NCI-H146 treated with DMSO at 0.1 percent for 48 hours (cell line): ENCODE results near the gene CLNK.

ENCODE experiments used
- DNase-seq: peaks from one replicate; lab custom pipeline; 2025; ENCODE audit not compliant: unreplicated experiment; lab: John Stamatoyannopoulos, UW

CLNK gene

DNA sequence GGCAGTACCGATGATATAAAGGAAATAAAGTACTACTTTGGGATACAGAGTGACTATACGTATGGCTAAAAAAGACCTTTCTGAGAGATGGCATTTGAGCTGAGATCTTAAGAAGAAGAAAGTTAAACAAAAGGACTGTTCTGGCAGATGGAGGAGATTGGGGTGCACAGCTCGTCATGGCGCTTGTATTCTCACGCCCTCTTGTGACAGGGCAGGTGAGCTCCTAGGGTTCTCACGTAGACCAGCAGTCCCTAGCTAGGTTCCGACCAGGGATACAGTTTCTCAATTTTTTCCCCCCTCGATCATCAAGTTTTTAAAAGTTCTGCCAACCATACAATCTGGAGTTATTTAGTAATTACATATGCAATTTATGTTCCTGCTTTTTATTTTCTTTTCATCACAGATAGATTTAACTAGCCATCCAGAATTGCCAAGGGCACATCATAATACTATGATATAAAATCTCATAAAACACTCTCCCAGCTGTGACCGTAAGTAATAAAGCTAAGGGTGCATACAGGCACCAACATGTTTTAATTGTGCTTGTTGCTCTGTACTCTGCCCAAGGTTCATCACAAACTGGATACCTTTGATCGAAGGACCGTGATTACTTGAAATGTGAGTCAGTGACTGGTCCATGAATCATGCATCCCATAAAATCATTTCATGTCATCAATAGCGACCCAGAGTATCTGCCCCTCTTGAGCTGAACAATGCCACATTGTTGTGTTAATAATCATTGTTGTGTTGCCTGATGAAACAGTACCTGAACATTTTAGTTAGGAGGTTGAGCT is 157.9 kb downstream of the CLNK start:
- no peak for DNase-seq

DNA sequence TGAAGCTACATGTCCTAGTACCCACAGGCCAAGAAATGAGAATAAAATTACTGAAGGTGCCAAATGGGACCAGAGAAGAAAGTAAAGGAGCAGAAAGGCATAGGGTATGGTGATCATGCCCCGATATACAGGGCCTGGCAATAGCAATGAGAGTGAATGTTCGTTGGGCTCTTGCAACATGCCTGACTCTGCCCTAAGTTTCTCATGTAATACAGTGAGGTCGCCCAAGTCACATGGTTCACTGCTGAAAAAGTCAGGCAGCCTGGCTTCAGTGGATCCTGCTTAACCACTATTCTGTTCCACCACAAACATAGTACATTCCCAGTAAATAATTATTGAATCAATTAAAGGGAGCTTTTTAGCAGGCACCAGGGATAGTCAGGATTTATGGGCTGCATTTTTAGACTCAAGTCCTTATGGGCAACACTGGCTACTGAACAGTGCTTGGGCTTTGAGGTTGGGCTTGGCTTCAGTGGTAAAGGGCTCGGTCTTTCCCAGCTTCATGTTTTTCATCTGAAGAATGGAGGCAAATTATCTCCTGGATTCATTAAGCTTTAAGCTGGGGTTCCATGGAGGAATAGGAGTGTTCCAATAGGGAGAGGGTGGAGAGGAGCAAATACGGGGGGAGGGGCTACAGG is 160.3 kb downstream of the CLNK start:
- DNase-seq: no peak

DNA sequence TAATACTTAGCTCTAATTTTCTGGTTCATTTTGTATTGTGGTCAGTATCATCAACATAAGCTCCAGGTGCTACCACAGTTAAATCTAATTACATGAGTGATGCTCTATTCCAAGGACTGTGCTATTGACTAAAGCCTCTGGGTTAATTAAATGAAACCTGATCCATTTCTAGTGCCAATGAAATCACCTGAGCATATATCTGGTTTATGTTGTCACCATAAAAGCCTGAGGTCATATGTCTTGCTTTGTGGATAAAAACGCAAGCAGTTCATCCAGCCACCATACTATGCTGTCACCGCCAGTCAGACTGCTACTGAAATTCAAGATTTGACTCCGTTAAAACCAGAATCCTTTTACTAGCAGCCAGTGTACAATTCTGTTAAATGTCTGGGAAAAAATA is 163.1 kb downstream of the CLNK start:
- DNase-seq: peak; percentile 97

DNA sequence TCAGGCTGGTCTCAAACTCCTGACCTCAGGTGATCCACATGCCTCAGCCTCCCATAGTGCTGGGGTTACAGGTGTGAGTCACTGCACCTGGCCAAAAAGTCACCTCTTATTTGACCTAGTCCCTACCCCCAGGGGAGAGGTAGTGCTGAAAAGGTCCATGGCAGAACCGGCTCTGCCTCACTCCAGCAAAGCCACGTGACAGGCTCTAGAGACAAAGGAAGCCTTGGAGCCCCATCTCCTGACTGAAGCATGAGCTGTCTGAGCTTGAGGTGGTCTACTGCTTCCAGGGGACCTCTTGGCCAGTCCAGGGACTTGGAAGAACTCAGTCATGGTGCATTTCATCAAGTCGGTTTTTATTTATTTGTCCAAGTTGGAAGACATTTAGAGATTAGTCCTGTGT is 174.8 kb downstream of the CLNK start:
- no peak for DNase-seq

DNA sequence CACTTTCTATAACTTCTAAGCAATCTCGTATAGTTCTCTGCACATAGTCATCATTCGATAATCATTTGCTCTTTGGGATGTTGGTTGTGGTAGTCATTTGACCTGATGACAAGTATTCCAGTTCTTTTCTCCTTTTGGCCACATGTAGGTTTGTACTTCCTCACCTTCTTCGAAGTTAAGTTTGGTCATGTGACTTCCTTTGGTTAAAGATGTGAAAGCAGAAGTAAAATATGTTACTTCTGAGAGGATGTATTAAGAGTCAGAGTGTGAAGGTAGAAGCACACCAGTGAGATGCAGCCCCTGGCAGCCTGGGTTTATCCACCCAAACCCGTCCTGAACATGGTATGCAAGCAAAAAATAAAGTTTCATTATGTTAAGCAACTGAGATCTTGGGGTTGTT is 178.5 kb downstream of the CLNK start:
- DNase-seq: no peak

DNA sequence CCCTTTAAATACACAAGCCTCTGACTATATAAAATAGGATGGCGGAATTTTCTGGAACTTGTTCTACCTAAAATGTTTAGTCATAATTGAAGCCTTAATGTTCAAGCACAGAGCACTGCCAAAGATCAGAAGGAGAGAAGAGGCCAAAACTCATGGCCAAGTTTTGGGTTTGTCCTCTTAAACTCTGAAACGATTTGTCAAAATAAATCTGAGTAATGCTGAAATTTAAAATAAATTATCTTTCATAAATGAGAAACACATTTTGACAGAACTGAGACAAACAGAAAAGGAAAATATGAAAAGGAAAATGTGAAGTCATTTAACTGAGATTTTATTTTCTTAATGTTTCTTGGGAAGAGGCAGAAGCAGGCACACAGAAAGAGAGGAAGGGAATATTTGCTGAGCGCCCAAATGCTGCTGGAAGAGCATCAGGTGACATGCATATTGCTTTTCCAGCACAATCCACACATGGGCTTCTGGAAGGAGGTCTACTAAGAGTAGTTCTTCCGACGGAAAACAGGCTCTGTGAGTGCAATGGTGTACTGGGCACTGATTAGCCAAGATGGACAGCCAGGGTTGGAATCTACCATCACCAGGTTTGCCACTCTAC is 179.9 kb downstream of the CLNK start:
- no peak for DNase-seq

DNA sequence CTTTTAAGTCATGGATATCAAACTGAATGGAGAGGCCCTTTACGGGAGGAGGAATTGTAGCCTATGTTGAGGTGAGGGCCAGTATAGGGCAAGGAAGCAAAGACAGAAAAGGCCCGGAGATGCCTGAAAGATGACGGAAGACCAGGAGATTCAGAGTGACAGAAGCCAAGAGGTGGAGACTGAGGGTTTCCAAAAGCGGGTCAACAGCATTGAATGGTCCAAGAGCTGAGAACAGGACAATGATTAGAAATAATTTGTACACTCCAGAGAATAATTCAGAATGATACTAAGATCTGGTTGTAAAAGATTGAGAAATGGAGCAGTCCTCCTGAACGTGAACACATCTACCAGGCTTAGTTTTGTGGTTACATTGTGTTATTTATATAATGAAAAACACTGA is 181.9 kb downstream of the CLNK start:
- no peak for DNase-seq

DNA sequence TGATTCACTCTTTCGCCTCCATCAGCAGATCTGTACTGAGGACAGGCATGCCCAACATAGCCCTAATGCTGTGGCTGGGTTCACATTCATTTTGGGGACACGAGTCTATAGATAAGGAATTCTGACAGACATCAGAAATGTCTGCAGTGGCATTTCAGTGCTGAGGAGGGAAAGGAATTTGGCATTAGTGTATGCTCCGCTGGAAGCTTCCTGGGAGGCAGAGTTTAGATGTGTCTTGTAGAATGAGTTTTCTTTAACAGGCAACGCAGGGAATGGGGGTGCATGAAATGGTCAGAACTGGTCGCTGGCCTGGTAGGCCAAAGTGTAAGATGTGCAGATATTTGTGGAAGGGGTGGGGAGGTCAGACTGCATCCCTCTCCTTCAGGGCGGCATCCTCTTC is 183.8 kb downstream of the CLNK start:
- no peak for DNase-seq

DNA sequence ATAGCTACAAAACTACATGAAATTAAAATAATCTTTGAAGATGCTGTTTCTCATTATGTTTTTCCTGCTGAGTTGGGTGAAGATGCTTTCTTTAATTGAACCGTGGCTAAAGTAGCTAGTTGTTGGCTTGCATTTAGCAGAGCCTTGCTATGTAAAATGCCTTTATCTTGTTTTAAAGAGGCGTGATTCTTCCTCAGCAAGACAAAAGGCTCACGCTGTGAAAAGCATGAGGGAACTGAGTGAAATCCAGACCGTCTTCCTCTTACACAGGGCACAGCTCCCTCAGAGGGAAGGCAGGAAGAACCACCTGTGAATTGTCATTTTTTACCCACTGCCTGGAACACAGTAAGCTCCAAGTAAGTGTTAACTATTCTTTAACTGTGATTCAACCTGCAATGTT is 188.4 kb downstream of the CLNK start:
- no peak for DNase-seq

DNA sequence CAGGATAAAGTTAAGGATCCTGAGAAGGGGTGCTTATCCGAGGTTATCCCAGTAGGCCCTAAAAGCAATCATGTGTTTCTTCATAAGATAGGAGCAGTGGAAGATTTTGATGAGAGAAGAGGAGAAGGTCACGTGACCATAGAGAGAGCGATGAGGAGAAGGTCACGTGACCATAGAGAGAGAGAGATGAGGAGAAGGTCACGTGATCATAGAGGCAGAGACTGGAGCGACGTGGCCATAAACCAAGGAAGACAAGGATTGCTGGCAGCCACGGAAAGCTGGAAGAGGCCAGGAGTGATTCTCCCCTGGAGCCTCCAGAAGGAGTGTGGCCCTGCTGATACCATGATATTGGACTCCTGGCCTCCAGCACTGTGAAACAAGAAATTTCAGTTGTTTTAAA is 188.9 kb downstream of the CLNK start:
- no peak for DNase-seq

DNA sequence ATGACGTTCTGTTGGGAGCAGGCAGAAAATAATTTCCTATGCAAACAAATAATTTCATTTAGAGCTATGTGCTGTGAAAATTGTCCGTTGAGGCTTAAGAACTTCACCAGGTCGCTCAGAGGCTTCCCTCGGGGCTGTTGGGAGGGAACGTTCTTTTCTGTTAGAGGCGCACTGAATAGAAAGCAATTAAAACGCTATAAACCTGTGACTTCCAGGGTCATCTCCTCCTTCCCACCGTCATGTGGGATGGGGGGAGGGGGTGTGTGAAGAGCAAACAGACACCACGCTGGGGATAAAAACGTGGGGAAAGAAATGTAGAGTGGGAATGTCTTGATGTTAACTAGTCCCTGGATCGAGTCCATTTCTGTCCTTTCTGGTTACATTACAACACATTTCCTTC is 192.1 kb downstream of the CLNK start:
- DNase-seq: peak; percentile 56

DNA sequence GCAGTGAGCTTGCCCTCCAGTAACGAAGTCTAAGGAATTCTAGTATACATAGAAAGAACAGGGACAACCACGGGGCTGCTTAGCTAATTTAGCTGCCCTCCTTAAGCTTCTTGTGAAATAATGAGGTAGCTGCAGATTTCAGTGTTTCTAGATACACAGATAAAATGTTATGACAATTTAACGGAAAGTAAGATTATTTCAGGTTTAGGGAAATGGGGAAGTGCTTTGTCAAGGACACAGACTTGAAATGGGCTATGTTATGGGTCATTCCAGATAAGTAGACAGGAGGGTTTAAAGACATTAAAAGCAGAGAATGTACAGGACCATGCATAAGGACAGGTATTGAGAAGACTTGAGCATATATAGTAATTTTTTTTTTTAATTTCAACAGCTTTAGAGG is 193.2 kb downstream of the CLNK start:
- no peak for DNase-seq

DNA sequence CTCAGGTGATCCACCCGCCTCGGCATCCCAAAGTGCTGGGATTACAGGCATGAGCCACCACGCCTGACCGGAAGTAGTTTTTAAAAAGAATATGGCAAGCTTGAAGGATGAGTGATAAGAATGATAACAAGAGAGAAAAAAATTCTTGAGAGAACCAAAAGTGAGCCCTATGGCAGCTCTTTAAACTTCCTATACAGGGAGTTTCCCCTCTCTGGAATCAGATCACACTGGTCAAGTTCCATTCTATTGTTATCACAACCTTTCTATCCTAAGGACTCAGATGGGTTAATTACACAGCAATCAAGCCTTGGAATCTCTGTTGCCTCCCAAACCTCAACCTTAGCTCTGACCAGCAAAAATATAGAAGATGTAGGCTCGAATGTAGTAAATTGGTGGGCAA is 193.6 kb downstream of the CLNK start:
- no peak for DNase-seq

DNA sequence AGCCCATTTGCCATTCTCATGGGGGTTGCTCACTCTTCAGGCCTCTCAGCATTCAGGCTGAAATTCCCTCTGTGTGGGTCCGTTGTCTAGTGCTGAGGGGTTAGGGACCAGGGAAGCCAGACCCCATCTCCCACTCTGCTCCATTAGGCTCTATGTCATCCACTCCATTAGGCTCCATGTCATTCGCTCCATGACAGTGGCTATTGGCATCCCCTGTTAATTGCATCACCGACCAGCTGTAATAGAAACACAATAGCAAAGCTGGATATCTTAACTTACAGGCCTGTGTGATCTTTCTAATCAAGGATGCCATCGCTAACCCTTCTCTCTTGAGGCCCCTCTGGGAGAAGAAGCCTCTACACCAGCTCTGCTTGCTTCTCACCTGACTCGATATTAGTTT is 201.7 kb downstream of the CLNK start:
- DNase-seq: no peak

DNA sequence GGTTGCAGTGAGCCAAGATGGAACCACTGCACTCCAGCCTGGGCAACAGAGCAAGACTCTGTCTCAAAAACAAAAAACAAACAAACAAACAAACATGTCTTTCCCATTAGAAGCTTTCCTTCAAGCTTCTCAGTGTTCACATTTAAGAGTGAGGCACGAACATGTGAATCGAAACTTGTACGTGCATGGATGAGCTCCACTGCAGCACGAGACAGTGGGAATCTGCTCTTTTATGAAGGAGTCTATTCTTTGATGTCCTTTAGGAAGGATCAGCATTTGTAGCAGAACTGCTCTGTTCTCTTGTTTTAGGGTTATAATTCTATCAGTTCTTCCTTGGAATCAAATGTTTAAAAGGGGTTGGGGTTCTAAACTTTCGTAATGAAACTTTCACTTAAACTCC is 204.0 kb downstream of the CLNK start:
- DNase-seq: no peak

DNA sequence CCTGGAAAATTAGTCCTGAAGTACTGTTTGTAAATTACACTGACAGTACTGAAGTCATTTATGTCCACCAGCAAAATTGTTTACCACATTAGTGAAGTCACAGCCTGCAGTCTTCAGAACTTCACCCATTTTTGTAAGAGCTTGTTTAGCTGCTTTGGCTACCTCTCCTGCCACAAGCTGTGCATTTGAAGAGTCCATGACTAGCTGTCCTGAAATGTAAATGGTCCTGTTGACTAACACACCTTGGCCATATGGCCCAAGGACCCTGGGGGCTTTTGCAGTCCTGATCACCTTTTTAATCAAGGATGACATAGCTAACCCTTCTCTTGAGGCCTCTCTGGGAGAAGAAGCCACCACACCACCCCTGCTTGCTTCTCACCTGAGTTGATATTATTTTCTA is 205.9 kb downstream of the CLNK start:
- no peak for DNase-seq

DNA sequence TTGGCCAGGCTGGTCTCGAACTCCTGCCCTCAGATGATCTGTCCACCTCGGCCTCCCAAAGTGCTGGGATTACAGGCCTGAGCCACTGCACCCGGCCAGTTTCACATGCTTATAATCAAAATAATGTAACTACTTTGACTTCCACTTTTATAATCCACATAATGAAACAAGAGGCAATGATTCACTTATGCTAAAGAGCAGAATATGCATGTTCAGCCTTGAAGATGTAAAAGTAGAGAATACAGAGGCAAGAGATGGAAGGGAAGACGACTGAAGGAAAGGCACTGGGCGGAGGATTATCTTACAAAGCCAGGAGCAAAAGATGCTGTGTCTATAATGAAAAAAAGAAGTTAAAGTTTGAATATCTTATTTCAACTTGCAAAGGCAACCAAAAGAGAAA is 214.1 kb downstream of the CLNK start:
- DNase-seq: no peak

DNA sequence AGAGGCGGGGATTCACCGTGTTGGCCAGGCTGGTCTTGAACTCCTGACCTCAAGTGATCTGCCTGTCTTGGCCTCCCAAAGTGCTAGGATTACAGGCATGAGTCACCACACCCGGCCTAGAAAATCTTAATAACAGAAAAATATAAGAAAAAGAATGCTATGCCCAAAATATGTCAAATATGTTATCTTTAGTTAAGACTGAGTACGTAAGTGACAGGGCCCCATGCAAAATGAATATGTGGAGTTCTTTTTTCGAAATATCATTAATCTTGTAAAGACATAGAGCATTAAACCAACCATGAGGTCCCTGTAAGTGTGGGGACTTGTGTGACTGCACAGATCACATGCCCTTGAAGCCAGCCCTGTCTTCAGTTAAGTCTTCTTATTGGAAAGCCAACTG is 218.4 kb downstream of the CLNK start:
- DNase-seq: no peak

DNA sequence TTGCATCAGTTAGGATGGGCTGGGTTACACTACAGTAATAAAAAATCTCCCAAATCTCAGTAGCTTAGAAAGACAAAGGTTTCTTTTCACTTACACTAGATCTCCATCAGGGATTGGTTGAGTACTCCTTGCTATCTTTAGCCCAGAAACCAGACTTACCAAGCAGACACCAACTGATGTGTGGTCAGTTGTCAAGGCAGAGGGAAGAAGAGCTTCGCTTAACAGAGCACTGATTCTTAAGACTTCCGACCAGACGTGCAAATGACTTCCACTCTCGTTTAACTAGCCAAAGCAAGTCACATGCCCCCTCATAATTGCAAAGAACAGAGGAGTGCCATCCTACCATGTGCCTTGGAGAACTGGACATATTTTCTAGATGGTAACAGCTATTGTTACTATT is 221.7 kb downstream of the CLNK start:
- no peak for DNase-seq

DNA sequence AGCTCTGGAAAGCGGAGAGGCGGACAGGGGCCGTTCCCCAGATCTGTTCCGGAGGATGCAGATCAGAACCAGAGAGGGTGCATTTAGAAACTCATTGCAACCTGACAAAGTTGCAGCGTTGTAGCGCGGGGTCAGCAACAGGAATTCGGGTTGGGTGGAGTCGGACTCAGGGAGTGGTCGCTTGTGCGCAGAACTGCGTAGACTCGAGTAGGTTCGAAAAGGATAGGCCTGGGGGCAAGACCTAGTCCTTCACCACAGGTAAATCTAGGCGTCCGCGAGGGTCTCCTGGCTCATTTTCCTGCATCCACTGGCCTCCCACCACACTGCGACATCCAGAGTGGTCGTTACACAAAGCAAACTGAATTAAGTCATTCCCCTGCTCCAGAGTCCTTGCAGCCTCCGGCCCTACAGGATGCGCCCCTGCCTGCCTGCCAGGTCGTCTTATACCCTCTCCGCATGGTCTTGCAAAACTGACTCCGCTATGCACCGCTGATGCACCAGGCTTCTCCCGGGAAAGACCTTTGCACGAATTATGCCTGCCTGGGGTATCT is 222.6 kb downstream of the CLNK start:
- no peak for DNase-seq

DNA sequence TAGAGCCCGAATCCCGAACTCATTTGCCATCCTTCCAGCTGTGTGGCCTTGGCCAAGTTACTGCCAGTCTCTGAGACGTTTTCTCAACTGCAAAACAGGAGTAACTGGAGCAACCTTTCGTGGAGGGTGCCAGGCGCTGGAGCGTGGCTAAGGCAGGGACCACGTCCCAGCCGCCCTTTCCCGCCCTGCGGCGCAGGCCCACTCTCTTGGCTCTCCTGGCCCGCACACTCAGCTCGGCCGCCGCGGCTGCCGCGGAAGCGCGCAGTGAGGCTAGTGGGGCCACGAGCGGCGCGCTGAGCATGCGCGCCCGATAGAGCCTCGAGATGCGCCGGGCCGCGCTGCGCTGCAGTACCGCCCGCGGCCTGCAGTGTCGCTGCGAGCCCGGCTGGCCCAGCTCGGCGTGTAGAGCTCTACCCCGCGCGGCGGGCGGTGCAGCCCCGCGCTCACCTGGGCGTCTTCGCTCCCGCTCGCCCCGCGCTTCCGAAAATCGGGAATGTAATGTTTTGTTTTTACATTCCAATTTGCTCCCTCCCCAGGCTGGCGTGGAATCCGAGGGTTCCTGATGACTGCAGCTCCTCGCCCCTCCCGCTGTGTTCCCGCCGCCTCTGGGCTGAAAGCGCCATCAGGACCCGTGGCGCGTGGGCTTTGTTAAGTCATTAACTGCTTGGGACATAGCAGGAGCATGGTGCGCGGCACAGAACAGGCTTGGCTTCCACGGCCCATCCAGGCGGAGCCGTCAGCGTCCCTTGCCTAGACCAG is 223.3 kb downstream of the CLNK start:
- DNase-seq: no peak
